GM13976 (cell line): ENCODE measurements around the gene RASGRF1.

Experiments used
- DNase-seq: peaks from one replicate; pipeline ENCODE4 v3.0.0; 2012; ENCODE audit warnings: low spot score
- in situ Hi-C: fragments of 300-500 bp; cut with MboI; formaldehyde crosslinking; loops from one replicate; pipeline ENCODE4 v1.12.0; 2022; ENCODE audit warnings: low sequenced_read_pairs, mixed read lengths, inconsistent platforms; ENCODE audit not compliant: unreplicated experiment
- TF ChIP-seq, protein P1 (sequence below): IDR thresholded peaks from 2 replicates; pipeline ENCODE4 v1.5.1; 2012; ENCODE audit warnings: borderline replicate concordance, mild to moderate bottlenecking; ENCODE audit not compliant: insufficient read depth; ENCODE audit errors: extremely low read depth, missing control alignments, control extremely low read depth

The RASGRF1 gene

GRCh38 chr15:79099692-79100091 is 9.1 kb upstream of the RASGRF1 start:
- DNase-seq, result no peak
- in situ Hi-C loops, result no loop called here
- TF ChIP-seq, protein P1, sequence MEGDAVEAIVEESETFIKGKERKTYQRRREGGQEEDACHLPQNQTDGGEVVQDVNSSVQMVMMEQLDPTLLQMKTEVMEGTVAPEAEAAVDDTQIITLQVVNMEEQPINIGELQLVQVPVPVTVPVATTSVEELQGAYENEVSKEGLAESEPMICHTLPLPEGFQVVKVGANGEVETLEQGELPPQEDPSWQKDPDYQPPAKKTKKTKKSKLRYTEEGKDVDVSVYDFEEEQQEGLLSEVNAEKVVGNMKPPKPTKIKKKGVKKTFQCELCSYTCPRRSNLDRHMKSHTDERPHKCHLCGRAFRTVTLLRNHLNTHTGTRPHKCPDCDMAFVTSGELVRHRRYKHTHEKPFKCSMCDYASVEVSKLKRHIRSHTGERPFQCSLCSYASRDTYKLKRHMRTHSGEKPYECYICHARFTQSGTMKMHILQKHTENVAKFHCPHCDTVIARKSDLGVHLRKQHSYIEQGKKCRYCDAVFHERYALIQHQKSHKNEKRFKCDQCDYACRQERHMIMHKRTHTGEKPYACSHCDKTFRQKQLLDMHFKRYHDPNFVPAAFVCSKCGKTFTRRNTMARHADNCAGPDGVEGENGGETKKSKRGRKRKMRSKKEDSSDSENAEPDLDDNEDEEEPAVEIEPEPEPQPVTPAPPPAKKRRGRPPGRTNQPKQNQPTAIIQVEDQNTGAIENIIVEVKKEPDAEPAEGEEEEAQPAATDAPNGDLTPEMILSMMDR, result no peak

DNA sequence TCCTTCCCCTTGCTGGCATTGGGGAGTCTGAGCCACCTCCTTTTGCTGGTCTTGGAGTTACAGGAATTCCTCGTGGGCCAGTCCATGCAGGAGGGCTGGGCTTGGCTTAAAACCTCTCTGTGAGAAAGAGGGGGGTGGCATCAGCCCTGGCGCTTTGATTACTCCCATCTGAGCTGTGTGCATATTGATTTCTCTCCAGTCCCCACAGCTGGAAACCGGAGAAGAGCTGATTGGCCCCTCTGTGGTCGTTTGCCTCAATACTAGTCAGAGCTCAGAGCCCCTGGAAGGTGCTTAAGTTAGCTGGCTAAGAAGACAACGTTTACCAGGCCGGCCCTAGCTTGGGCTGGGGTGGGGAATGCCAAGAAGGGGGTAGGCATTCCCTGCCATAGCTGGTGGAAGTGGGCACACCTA is 4.0 kb upstream of the RASGRF1 start:
- in situ Hi-C loops, result no loop called here
- TF ChIP-seq, protein P1, result no peak
- DNase-seq, result no peak

GRCh38 chr15:79093352-79093935 is 2.9 kb upstream of the RASGRF1 start:
- TF ChIP-seq, protein P1, result no peak
- in situ Hi-C loops, result no loop called here
- no peak for DNase-seq

DNA sequence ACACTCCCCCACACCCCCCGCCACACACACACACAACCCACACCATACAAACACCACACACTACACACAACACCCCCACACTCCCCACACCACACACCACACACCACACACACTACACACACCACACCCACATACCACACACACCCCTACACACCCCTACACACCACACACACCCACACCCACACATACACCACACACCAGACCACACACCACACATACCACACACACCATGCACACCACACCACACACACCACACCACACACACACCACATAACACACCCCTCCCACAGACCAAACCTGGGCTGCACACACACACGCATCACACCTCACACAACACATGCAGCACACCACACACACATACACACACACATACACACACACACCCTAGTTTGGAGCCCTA is 1.8 kb upstream of the RASGRF1 start:
- DNase-seq, result no peak
- TF ChIP-seq, protein P1, result no peak
- in situ Hi-C loops, result no loop called here

DNA sequence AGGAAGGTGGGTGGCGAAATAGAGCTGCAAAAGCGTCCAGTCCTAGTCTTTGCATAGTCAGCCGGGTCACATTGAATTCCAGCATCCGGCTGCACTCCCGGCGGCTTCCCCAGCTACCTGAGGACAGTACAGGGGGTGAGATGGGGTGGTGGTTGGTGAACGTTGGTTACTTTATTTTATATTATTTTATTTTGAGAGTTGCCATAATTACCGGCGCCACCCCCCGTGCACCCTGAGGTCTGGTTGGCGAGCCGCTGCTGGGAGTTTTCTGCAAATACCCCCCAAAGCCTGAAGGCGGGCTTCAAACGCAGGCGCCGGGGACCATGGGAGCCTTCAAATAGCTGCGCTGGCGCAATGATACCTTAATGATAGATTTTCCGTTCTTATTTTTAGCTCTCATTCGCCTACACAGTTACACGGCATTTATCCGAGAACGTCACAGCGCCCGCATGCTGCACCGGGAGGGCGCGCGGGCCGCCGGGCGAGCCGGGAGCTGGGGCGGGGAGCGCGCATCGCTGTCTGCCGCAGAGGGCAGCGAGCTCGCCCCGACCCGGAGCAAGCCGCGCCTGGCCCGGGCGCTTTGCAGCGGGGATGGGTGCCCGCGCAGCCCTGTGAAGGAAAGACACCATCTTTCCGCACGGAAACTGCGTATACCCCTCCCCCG is 756 bp upstream of the RASGRF1 start:
- TF ChIP-seq, protein P1, result no peak
- DNase-seq, result peak; percentile 58
- in situ Hi-C loops, result no loop called here

- TF ChIP-seq, protein P1, result no peak
- in situ Hi-C loops, result no loop called here
- DNase-seq, result no peak
Measured at GRCh38 chr15:79089890-79090486, 592 bp downstream of the RASGRF1 start.
